ENCODE results near the gene GPSM1.

Gene GPSM1

DNA sequence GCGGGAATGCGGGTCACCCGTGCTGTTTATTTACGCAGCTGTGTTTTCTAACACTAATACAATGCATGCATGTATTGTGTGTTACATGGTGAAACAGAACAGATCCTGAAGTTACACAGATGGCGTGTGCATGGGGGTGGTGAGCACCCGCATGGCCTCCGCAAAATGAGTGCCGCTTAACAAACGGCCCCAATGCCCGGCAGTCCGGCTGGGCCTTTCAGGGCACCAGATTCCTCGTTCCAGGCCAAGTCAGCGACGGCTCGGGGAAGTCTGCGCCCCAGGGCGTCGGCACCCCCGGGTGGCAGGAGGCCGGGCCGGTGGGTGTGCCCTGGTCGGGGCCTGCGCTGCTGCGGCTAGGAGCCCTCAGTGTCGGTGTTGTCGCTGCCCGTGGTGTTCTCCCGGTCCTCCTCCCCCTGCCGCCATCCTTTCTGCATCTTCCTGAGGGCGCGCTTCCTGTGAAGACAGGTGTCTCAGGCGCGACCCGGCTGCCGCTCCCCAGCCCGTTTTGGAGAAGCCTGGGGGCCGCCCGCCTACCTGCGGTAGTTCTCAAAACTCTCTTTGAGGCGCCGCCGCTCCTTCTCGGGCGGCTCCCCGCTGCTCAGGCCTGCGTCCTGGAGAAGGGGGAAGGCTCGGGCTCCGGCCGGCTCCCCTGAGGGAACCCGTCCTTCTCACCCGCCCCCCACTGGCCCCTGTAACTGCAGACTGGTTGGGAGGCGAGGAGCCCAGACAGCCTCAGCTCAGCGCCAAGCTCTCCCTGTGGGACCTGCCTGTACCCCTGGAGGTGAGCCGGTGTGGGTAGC is 36.8 kb downstream of the GPSM1 start:
- DNase-seq: no peak

DNA sequence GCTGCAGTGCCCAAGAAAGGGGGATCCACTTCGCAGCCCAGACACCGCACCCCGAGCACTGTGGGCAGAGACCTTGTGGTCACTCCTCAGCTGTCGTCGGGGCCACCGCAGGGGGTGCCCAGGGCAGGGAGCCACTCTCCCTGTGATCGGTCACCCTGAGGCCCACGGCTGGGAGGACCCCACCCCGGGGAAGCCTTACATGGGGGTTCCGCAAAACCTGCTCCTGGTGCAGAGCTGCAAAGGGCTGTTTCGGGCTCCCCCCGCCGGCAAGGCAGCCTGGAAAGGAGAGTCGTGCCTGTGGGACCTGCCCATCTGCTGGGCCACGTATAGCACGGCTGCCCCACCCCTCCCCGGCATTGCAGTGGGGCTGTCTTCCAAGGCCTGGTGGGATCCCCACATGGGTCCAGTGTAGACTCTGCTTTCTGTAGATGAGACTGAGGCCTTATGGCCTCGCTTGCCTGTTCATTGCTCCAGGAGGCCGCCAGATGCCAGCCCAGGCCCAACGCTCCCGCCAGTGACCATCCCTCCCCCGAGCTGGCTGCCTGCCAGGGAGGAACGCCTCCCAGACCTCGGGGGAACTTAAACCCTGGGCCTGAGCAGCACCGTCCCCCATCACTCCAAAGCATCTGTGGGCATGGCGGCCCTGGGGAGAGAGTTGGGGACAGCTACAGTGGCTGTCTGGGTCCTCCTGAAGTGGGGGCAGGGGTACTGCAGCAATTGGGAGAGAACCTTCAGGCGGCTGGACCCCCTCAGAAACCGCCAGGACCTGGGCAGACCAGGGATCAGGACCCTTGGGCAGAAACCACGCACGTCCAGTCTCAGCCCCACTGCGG is 37.8 kb downstream of the GPSM1 start:
- DNase-seq: no peak

DNA sequence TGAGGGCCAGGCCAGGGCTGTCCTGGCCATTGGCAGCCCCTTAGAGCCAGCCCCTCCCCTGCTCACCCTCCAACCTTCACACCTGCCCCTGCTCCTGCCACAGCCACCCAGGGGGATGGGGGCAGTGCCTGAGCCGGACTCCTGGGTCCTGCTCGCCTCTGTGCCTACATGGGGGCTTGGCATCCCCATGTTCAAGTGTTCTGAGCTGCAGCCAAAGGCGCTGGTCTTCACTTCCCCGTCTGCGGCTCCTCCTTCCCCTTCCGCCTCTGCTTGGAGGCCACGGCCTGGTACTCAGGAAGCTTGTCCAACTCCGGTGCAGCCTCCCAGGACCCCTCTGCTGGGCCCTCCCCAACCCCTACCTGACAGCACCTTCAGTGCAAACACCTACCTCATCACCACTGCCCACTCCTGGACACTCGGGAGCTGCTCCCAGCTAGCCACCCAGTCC is 38.5 kb downstream of the GPSM1 start:
- no peak for DNase-seq

DNA sequence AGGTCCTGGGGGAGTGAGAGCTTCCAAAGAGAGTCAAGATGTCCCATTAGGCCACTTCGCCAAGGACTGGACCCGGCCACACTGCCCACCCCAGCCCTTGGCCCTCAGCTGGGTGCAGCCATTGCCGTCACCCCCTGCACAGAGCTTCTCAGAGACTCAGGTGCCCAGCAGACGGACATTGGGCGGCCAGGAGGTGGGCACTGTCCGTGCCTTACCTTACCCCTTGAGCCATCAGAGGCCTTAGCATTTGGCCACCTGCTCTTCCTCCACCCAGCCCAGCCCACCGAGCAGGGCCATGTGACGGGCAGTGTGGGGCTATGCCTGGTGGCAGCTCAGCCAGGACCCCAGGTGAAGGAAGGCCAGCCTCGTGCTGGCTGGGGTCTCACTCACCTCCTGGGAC is 39.5 kb downstream of the GPSM1 start:
- DNase-seq: no peak

DNA sequence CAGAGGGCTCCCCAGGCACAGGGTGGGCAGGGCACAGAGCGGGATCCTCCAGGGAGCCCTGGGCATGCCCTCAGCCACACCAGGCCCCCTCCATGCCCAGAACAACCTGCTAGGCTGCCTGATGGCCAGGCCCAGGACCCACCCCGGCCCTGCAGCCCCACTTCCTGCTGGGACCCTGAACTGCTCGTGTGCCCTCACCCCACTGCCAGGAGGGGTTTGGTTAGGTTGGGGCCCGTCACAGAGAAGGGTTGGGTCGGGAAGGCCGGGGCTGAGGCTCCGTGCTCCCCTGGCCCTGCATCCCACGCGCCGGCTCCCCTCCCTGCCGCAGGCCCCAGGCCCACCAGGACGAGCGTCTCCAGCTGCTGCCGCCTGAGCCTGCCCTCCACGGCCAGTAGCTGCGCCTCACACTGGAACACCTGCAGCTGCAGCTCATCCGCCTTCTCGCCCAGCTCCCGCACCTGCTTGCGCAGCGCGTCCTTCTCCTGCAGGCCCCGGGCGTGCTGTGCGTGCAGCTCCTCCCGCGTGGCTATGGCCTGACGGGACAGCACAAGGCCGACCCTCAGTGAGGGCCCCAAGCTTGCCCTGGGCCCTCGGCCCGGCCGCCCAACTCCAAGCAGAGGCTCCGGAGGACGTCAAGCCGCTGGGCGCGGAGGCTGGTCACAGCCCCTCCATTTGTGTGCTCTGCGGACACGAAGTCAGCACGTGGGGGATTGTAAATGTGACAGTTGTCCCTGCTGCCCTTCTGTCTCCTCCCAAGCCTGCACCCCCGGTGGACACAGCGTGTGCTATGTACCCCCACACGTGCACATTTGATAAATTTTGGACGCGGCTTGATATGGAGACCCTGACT is 40.2 kb downstream of the GPSM1 start:
- DNase-seq: no peak

DNA sequence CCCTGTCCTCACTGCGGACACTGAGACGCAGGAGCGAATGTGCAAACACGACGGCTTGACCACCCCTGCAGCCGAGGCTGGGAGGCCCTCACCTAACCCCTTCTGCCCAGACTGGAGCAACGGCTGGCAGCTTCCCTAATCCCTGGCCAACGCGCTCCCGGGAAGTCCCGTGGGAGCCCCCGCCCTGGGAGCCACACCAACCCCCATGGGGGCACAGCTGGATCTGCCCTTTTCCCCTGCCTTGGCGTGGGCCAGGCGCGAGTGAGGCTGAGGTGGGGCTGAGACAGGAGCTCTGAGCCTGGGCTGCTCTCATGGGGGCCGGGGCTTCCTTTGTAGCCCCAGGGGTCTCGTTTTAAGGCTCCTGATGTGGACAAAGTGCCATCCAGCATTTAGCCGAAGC is 40.9 kb downstream of the GPSM1 start:
- no peak for DNase-seq

DNA sequence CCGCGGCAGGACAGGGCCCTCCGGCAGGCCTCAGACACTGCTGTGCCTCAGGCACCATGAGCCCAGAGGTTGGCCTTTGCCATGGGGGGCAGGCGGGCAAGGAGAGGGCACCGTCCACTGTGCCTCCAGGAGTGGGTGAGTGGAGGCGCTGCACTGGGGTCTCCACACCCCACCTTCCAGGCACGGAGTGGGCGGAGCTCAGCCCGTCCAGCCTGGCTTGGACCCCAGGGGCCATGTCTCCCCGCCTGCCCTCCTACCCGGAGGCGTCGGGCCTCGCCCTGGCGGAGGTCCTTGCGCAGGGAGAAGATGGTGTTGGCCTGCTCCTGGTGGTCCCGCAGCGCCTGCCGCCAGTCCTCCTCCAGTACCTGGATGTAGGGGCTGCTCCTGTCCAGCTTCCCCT is 42.7 kb downstream of the GPSM1 start:
- no peak for DNase-seq

DNA sequence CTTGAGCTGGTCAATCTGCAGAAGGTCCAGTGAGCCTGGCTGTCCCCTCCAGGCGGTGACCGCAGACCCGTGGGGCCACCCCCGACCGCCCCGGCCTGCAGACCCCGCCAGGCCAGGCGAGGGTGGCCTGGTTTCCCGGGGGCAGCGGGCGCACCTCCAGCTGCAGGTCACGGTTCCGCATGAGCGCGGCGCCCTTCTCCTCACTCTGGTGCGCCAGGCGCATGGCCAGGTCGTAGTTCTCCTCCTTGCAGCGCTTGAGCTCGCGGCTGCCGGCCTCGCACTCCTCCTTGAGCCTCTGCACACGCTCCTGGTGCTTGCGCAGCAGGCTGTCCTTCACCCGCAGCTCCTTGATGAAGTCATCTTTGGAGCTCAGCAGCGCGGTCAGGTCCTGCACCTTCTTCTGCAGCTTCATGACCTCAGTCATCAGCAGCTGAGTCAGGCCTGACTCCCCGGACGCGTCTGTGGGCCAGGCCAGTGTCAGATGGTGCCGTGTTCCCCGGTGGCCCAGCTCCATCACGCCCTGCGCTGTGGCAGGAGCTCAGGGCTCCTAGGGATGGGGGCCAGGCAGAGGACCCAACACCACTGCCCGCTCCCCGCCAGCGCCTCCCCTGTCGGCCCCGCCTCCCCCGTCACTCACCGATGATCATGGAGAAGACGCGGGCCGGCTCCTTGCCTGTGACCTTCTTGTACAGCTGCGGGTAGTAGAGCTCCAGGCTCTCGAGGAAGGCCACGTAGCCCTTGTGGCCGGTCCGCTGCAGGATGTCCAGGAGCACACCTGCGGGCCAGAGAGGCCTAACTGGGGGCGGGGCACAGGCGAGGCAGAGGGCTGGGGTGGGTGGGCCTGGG is 43.6 kb downstream of the GPSM1 start:
- DNase-seq: no peak

DNA sequence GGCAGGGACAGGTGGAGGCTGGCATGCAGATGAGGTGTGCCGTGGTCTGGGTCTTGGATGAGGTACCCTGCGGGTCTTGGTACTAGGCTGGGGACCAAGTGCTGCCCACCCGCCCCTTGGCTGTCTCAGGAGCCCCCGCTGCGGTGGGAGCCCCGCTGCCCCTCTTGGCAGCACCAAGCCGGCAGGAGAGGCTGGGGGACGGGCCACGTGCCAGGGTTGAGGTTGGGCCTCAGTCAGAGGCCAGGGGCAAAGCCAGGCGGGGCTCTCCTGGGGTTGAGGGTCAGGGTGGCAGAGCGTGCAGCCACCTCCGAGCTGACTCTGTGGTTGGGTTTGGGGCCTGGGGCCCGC is 44.2 kb downstream of the GPSM1 start:
- no peak for DNase-seq

DNA sequence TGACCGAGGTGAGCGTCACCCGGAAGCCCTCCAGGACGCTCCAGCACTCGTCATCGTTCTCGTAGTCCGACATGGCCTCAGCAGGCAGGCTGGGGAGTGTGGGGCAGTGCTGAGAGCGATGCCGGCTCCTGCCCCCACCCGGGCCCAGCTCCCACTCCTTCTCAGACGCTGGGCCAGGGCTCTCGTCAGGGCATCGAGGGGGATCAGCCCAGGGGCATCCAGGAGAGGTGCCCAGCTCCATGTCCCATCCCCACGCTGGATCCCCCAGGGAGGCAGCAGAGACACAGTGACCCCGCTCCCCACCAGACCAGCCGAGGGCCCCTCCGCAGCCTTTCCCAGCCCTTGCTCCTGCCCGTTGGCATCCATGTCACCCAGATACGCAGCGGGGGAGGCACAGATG is 44.7 kb downstream of the GPSM1 start:
- DNase-seq: no peak

DNA sequence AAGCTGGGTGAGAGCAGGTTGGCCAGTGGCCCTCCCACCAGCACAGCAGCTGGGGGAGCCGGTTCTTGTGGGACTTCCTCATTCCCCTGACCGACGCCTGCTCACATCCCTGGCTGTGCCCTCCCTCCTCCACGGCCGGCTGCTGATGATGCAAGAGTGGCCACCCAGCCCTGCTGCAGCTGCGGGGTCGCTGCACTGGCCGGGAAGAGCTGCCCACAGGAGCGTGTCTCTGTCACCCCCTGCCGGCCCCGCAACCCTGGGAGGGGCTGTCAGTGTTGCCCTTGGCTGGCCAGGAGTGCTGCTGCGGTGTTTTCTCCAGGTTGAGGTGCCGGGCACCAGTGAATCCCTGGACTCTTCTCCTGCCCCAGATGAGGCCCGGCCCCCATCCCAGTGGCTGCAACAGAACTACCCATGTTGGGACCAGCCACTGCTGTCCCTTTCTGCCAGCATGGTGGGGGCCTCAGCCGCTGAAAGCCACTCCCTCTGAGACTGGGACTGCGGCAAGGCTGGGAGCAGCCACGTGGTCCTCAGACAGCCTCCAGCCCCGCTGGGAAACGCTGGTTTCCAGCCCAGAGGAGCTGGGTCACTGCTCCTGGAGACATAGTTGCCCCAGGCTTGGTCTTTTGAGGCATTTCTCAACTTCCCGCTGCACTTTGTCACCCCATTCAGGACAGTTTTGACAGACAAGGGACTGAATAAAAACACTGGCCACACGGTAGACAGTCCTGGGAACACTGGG is 45.4 kb downstream of the GPSM1 start:
- no peak for DNase-seq

DNA sequence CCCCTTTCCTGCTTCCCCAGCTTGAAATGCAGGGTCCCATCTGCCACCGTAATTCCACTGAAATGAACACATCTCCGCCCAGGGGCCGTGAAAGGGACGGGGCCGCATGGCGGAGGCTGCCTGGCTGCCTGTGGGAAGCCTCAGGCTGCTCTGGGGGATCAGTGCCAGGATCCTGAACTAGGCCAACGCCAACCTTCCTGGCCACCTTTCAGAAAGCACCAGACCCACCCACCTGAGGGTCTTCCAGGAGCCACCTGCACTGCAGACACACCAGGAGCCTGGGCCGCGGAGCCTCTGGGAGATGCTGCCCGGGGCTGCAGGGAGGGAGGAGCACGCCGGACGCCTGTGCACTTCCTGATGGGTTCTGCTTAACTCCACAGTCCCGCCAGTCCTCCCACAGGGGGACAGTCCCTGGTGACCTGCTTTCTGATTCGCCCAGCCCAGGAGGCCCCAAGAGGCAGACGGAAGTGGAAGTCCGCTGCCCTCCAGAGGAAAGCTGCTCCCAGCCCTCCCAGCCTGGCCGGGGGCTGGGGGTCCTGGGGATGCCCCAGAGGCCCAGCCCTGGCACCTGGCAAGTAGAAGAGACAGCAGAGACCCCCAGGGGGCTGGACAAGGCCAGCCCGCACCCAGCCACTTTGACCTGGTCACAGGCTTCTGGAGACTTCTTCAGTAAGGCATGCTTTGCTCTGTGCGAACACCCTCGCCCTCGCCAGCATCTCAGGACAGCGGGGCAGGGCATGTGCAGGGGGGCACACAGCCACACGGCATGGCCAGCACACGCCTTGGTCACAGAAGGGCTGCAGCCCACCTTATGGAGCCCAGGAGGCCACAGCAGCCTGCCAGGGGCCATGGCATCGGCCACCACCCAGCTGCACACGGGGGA is 46.2 kb downstream of the GPSM1 start, which contains the start of gene CARD9:
Gene CARD9, minus strand, starts transcription at position 370 of the 883 bp plus-strand sequence. CDS start 1,591 bp downstream, outside the sequence.
- no peak for DNase-seq

DNA sequence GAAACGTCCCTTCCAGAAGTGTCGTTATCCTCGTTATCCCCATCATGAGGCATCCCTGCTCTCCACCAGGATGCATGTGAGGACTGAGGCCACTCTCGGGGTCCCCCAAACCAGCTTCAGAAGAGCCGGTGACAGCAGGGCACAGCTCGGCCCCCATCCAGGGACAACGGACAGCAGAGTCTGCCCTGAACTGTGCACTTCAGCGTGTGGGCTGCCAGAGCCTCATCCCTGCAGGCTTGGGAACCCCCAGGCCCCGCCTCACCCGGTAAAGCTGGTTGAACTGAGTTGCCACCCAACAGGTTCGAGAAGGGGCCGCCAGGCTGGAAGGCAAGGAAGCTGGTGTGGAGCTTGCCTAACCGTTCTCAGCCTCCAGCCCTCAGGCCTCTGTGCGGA is 46.8 kb downstream of the GPSM1 start:
- DNase-seq: no peak

DNA sequence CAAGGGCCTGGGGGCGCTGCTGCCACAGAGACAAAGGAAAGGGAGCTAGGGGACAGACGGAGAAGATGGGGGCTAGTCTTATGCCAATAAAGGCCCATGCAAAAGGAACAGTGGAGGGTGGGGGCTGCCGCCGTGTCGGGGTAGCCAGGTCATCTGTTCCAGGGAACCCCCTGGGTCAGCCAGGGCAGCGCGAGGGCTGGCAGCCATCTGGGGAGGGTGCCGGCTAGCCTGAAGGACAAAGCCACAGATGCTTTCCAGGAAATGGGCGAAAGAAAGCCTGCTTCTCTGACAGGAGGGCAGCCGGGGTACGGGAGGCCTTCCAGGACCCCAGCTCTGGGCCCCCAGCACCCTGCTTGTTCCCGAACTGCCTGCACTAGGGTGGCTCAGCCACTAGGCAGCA is 47.8 kb downstream of the GPSM1 start:
- DNase-seq: no peak

DNA sequence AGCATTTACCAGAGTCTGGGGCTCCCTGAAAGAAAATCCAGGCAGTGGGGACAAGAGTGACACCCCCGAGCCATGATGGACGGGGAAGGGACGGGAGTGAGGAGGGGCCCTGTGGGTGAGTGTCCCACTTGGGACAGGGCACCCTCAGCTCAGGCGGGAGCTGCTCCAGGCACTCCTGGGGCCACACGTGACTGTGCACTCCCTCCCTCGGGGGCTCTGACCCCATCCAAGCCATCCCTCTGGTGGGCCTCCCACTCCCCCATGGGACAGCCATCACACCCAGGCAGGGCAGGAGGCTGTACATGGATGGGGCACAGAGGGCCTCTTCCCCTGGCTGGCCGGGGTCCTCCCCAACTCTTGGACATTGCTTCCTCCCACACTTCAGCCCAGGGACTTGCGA is 49.1 kb downstream of the GPSM1 start:
- no peak for DNase-seq

DNA sequence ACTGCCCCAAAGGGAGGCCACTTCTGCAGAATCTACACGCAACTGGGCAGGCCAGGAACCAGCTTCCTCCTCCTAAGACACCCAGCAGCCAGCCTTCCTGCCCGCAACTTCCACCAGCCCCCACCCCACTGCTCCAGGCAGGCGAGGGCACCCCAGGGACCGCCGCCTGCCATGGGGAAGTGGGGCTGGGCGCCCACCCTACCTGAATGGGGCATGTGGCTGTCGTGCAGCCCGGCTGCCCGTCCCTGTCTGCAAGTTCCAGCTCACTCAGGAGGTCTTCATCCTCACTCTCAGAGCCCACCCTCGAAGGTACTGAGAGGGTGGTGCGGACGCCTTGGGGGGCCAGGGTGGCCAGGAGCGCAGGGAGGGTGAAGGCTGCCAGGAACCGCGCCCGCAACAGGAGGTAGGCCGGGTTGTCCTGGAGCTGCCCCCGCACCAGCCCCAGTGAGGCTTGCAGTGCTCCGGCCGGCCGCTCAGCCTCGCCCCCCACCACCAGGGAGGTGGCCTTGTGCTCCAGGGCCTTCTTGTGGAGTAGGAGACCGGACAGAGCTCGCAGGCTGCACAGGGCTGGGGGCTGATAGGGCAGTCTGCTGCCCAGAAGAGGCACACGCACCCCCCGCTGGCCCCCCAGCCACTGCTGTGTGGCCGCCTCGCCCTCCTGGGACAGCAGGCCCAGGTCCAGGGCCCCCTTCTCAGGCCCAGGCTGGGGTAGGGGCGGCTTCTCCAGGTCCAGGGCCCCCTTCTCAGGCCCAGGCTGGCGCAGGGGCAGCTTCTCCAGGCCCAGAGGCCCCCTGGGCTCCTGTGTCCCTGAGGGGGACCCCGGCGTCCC is 50.2 kb downstream of the GPSM1 start:
- DNase-seq: no peak

DNA sequence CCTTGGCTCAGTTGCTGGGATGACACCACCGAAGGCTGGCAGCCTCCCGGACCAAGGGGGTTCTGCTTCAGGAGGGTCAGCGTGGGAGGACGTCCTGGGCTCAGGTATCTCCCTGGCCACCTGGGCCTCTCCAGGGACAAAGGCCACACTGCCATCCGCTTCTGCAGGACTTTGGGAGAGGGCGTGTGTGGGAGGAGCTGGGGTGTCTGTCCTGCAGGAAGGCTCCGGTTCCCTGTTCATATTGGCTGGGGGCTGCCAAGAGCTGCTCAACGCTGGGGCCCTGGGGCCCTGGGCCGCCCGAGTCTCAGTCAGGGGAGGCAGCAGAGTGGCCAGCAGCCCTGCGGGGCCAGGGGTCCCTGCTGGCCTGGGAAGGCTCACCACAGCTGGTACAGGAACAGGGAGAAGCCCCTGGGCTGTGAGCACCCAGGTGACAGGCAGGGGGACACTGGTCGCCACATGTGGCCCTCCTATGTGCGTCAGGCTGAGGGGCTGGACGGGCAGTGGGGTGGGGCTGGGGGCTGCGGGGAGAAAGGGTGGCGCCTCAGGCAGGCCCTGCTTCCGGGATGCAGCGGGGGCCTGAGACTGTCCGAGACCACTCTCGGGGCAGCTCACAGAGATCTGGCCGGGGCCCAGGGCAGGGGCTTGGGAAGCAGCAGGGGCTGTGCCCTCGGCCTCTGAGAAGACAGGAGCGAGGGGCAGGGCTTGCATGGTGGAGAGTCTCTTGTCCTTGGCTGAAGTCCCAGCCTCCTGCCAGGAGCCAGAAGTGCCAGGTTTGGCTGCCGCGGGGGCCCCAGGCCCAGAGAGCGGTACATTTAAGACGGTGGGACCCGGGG is 51.0 kb downstream of the GPSM1 start:
- DNase-seq: no peak

DNA sequence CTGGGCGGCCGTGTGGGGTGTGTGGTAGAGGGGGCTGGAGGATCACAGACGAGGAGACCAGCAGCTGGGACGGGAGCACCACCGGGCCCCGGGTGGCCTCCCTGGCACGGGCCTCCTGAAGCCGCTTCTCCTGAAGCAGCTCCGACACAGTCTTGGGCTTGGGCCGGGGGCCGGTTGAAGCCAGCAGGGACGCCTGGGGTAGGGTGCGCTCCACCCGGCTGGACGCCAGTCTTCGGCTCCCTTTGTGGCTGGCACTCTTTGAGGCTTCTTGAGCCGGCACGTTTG is 51.6 kb downstream of the GPSM1 start:
- DNase-seq: no peak

DNA sequence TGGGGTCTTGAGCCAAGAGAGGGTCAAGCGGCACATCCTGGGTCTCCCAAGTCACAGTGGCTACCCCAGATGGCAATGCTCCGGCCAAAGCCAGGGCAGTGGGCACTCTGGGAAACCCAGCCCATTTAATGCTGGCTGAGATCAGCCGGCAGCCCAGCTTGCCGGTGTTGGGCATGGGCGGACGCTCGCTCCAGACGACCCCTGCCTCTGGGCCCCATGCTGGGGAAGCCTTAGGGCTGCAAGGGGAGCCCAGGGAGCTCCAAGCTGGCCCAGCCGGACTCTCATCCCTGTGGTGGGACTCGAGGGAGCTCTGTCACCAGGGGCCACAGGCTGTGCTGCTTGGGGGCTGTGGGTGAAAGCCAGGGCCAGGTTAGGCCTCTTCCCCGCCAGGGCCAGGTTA is 52.1 kb downstream of the GPSM1 start:
- DNase-seq: no peak

Measured in activated CD8-positive, alpha-beta memory T cell treated with anti-CD3 and anti-CD28 coated beads for 24 hours (primary cell).